ENCODE data around the gene ZNF784.

Gene ZNF784

DNA sequence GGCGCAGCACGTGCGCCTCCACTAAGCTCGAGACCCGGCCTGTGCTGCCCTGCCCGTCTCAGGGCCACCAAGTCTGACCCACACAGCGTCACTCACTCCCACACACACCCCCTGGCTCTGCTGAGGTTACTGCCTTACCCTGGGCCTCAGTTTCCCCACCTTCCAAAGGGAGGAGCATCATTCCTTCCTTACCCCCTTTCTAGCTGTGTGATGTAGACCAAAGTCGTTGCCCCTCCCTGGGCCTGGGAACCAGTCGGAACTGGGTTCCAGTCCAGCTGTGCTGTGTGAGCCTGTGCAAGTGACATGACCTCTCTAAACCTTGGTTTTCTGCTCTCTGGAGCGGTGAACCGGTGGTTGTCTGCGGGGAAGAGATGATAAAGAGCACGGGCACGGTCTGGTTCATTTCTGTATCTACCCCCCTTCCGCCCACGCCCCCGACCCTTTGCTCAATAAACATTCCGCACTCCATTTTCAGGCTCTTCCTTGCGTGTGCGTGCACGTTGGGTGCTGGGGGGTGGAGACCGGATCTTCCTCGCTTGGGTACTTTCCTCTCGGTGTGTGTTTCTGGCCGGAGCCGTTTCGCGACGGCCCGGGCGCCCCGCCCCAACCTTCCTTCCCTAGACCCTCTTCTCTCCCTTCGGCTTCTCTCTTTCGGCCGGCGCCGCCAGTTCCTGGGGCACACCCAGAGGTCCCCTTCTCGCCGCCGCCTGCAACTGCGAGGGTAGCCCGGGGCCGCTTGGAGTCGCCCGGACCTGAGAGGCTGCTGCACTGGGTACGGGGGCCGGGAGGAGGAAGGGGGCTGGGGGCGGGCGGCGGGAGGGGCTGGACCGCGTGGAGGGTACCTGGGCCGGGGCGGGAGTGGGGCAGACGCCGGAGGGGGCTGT, 18.9 kb upstream of the ZNF784 start, which contains the start of gene ZNF581:
Gene ZNF581, plus strand, starts transcription at position 647 of the 884 bp plus-strand sequence. CDS start 923 bp downstream, outside the sequence.
- H3K4me3 ChIP-seq (ENCODE audit: low read depth, low read length): peak within 1 kb of the TSS; percentile 82
- DNase-seq (ENCODE audit: low read depth): peak; percentile 36
- in situ Hi-C loops (cut with HindIII; ENCODE audit: low sequenced_read_pairs): no loop called here
- TF ChIP-seq CTCF (IDR thresholded peaks at IDR 0.05; ENCODE audit: low read depth, low read length, missing control alignments): no peak

DNA sequence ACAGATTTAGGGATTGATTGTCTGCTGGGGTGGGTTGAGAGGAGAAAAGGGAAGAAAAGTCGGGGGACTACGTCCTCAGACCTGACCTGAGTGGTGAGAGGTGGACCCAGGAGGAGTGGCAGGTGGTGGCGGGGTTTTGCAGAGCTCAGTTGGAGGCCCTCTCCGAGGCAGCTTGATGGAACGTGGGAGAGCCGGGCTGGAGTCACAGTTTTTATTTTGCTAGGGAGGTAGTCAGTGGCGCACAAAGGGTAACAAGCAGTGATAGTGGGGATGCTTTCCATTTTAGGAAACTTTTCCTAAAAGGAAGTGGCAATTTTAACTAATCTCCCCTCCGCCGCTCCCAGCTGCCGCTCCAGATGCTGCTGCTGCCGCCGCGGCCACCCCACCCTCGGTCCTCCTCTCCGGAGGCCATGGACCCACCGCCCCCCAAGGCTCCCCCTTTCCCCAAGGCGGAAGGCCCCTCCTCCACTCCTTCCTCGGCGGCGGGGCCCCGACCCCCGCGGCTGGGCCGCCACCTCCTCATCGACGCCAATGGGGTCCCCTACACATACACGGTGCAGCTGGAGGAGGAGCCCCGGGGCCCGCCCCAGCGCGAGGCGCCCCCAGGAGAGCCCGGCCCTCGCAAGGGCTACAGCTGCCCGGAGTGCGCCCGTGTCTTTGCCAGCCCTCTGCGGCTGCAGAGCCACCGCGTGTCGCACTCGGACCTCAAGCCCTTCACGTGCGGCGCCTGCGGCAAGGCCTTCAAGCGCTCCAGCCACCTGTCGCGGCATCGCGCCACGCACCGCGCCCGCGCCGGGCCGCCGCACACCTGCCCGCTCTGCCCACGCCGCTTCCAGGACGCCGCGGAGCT, 18.0 kb upstream of the ZNF784 start:
- in situ Hi-C loops (cut with HindIII; ENCODE audit: low sequenced_read_pairs): no loop called here
- peak overlapping the region; percentile 82 for H3K4me3 ChIP-seq (ENCODE audit: low read depth, low read length)
- DNase-seq (ENCODE audit: low read depth): no peak
- no peak for TF ChIP-seq CTCF (IDR thresholded peaks at IDR 0.05; ENCODE audit: low read depth, low read length, missing control alignments)

DNA sequence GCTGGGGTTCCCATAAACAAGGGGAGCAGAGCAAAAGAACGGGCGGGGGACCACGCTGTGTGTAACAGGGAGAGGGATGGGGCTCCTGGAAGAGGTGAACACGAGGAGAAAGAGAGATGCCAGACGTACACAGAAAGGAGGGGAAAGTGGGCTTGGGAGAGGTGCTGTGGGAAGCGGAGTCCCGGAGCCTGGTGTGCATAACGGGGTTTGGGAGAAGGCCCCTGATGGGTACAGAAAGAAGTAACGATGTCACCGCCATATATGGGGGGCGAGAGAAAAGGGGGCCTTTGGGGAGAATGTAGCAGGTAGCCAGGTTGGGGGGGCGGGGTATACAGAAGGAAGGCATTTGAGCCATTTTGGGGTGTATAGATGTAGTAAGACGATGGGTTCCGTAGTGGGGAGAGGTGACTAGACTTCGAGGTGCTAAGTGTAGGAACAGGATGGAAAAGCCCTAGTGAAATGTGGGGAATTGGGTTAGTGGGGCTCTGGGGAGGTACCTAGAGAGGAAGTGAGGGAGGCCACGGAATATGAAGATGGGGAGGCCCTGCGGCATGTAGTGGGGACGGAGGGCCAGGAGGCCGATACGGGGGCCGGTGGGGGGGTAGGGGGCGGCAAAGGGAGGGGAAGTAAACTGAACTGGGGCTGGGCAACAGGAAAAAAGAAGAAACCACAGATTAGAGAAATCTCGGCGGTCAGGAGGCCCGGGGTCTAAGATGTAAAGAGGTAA, 17.2 kb upstream of the ZNF784 start:
- no peak for TF ChIP-seq CTCF (IDR thresholded peaks at IDR 0.05; ENCODE audit: low read depth, low read length, missing control alignments)
- DNase-seq (ENCODE audit: low read depth): no peak
- in situ Hi-C loops (cut with HindIII; ENCODE audit: low sequenced_read_pairs): no loop called here
- peak overlapping the region; percentile 82 for H3K4me3 ChIP-seq (ENCODE audit: low read depth, low read length)

DNA sequence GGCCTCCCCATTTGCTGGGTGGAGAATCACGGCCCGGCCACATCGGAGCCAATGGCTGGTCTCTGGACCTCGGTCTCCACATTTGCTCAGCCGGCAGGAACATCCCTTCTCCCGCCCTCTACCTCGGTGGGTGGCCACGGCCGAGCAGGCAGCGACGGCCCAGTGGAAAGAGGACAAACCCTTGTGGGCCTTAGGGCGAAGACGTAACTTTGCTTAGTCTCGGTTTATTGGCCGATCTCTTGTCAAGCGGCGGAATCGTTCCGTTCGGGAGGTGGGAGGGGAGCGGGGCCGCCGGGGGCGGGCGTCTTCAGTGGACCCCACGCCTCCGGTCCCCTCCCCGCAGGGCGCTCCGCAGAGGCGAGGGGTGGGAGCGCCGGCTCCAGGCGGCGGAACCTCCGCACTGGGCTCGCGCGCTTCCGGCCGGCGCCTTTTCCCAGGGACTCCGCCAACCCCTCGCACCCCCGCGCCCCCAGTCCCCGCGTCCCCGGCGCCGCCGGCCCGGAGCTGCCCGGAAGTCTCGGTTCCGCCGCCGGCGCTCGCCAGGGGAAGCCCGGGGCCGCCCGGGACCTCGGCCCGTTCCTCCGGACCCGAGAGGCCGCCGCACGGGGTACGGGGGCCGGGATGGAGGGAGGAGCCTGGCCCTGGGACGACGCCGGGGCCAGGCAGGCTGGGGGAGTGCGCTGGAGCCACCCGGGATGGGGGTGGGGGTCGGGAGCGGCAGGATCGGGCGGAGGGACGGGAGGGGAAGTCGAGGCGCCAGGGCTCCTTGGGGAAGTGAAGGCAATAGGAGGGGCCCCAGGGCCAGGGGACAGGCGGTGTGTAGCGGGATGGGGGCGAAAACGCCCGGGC, 16.4 kb upstream of the ZNF784 start, which contains the start of gene ZNF580:
Gene ZNF580, plus strand, starts transcription at position 426 of the 849 bp plus-strand sequence. CDS start 1,507 bp downstream, outside the sequence.
- no peak for DNase-seq (ENCODE audit: low read depth)
- in situ Hi-C loops (cut with HindIII; ENCODE audit: low sequenced_read_pairs): no loop called here
- H3K4me3 ChIP-seq (ENCODE audit: low read depth, low read length): peak within 1 kb of the TSS; percentile 82
- no peak for TF ChIP-seq CTCF (IDR thresholded peaks at IDR 0.05; ENCODE audit: low read depth, low read length, missing control alignments)

- DNase-seq (ENCODE audit: low read depth): no peak
- in situ Hi-C loops (cut with HindIII; ENCODE audit: low sequenced_read_pairs): no loop called here
- peak overlapping the region; percentile 82 for H3K4me3 ChIP-seq (ENCODE audit: low read depth, low read length)
- peak; percentile 47 for TF ChIP-seq CTCF (IDR thresholded peaks at IDR 0.05; ENCODE audit: low read depth, low read length, missing control alignments)
These were observed 15.7 kb upstream of the ZNF784 start for GRCh38 chr19:55640043-55640576.

Measured in astrocyte of the cerebellum (primary cell).